ENCODE data around the gene OR6C65. TPM values are rescaled to one million over a fixed set of nuclear protein-coding genes. Genes with fewer than 3 reads are reported as not detected.

The OR6C65 gene
- total RNA-seq, 1 donor from 2014 or later: not detected

- intact Hi-C loops (cut with micrococcal nuclease): no loop called here
Measured at GRCh38 chr12:55445357-55445756, 45.0 kb downstream of the OR6C65 start.

- intact Hi-C loops (cut with micrococcal nuclease): no loop called here
Measured at GRCh38 chr12:55446326-55446725, 46.0 kb downstream of the OR6C65 start.

- intact Hi-C loops (cut with micrococcal nuclease): no loop called here
Measured at GRCh38 chr12:55448825-55449224, 48.5 kb downstream of the OR6C65 start.

Other genes starting within 250 kb of the OR6C65 start
- not detected in 2 replicates for gene OR10A7, start 179.5 kb upstream of the OR6C65 start, total RNA-seq
- not detected in 2 replicates for gene OR6C74, start 155.9 kb upstream of the OR6C65 start, total RNA-seq
- gene OR6C6, start 104.0 kb upstream of the OR6C65 start, total RNA-seq: not detected in 2 replicates
- gene OR6C1, start 86.2 kb upstream of the OR6C65 start, total RNA-seq: not detected in 2 replicates
- not detected in 2 replicates for gene OR6C3, start 69.8 kb upstream of the OR6C65 start, total RNA-seq
- gene OR6C75, start 37.6 kb upstream of the OR6C65 start, total RNA-seq: not detected in 2 replicates
- not detected in 2 replicates for gene OR6C76, start 25.7 kb downstream of the OR6C65 start, total RNA-seq
- not detected in 2 replicates for gene OR6C2, start 43.5 kb downstream of the OR6C65 start, total RNA-seq
- gene OR6C70, start 69.6 kb downstream of the OR6C65 start, total RNA-seq: 0.45 TPM in 1 of 2 replicates, not detected in the other
- gene OR6C68, start 91.8 kb downstream of the OR6C65 start, total RNA-seq: not detected in 2 replicates
- gene OR6C4, start 149.1 kb downstream of the OR6C65 start, total RNA-seq: not detected in 2 replicates
- not detected in 2 replicates for gene OR2AP1, start 171.9 kb downstream of the OR6C65 start, total RNA-seq
- not detected in 2 replicates for gene OR10P1, start 236.4 kb downstream of the OR6C65 start, total RNA-seq

All from T-helper 2 cell treated with Interferon-gamma antibody and Interleukin-4, amounts not matched to agents 100 ng/mL and 5 ng/mL, for 36 hours (primary cell).